DND-41 (cell line): ENCODE results near the gene SAP25.
A peak's percentile ranks its signal among the peaks of the same experiment; 100 is the strongest.

ENCODE experiments used
- ATAC-seq: fragments of 200-7000 bp; cut with Tn5 transposase; 3 replicates; pipeline ENCODE4 v1.9.1; 2021; ENCODE audit warnings: low read depth; ENCODE audit not compliant: insufficient read depth
- DNase-seq: peaks from one replicate; pipeline ENCODE4 v3.0.0-alpha.2; 2020
- H2AFZ ChIP-seq: 2 replicates; pipeline ENCODE4 v1.6.0; 2012; ENCODE audit warnings: low read depth, low read length
- H3K27ac ChIP-seq: 2 replicates; pipeline ENCODE4 v1.5.1; 2012; ENCODE audit warnings: low read length, inconsistent platforms
- H3K27me3 ChIP-seq: fragments of 200-600 bp; sonication (generic); 2 replicates; pipeline ENCODE4 v1.6.0; 2012; ENCODE audit warnings: low read length, mild to moderate bottlenecking, inconsistent platforms; ENCODE audit not compliant: insufficient read depth, poor library complexity
- H3K36me3 ChIP-seq: 2 replicates; pipeline ENCODE4 v1.5.1; 2012; ENCODE audit warnings: low read length, inconsistent platforms; ENCODE audit not compliant: insufficient read depth
- H3K4me1 ChIP-seq: 2 replicates; pipeline ENCODE4 v1.5.1; 2012; ENCODE audit warnings: mild to moderate bottlenecking, low read length; ENCODE audit not compliant: insufficient read depth
- H3K4me2 ChIP-seq: 2 replicates; pipeline ENCODE4 v1.6.0; 2012; ENCODE audit warnings: mild to moderate bottlenecking, moderate library complexity, low read length, inconsistent platforms; ENCODE audit not compliant: insufficient read depth
- H3K4me3 ChIP-seq, 2 experiments: fragments of 200-600 bp in 1 of 2; shearing (Covaris generic) in 1 of 2; 2 replicates each; pipeline ENCODE4 v1.5.1; 2012 to 2016; ENCODE audit warnings: inconsistent platforms in 2 of 2, low read length in 2 of 2, mild to moderate bottlenecking in 2 of 2, low read depth in 1 of 2, moderate library complexity in 1 of 2
- H3K79me2 ChIP-seq: 2 replicates; pipeline ENCODE4 v1.6.0; 2012; ENCODE audit warnings: low read length, inconsistent platforms; ENCODE audit not compliant: insufficient read depth
- H3K9ac ChIP-seq: 2 replicates; pipeline ENCODE4 v1.6.0; 2012; ENCODE audit warnings: low read depth, mild to moderate bottlenecking, inconsistent platforms, low read length, moderate library complexity
- H3K9me3 ChIP-seq: 2 replicates; pipeline ENCODE4 v1.5.1; 2012; ENCODE audit warnings: low read length, moderate library complexity, mild to moderate bottlenecking, inconsistent platforms; ENCODE audit not compliant: insufficient read depth, severe bottlenecking
- H4K20me1 ChIP-seq: 2 replicates; pipeline ENCODE4 v1.6.0; 2012; ENCODE audit warnings: low read length; ENCODE audit not compliant: insufficient read depth
- EZH2 ChIP-seq: IDR thresholded peaks from 3 replicates; pipeline ENCODE4 v1.6.1; 2012; ENCODE audit warnings: borderline replicate concordance, low read depth, mild to moderate bottlenecking, moderate library complexity, low read length, inconsistent platforms; ENCODE audit not compliant: severe bottlenecking
- TF ChIP-seq, protein P1 (sequence below): IDR thresholded peaks from 2 replicates; pipeline ENCODE4 v1.5.1; 2012; ENCODE audit warnings: borderline replicate concordance, low read length, moderate library complexity, mild to moderate bottlenecking; ENCODE audit not compliant: poor library complexity, severe bottlenecking; ENCODE audit errors: extremely low read depth

Gene SAP25

GRCh38 chr7:100586266-100587025 lies 12.7 kb upstream of the SAP25 start, which contains the start of gene FBXO24:
TSS of gene FBXO24 (plus strand) at chr7:100586328. CDS start at chr7:100586626, 298 bp downstream.
- Histone ChIP-seq H3K27ac (peak within 1 kb of the TSS; percentile 94), H2AFZ (peak within 1 kb of the TSS; percentile 85), H3K4me2 (peak within 1 kb of the TSS; percentile 89), H3K79me2 (peaks cover 43% of the 10 kb centered on the region), H3K9me3 (no peaks in the 10 kb centered on the region), H3K4me1 (peaks cover 41% of the 10 kb centered on the region), H3K36me3 (peaks cover 23% of the 10 kb centered on the region), H3K4me3 (peak within 1 kb of the TSS; percentile 82 to 90), H4K20me1 (peaks cover 39% of the 10 kb centered on the region), H3K9ac (peak within 1 kb of the TSS; percentile 93), H3K27me3 (no peaks in the 10 kb centered on the region)
- no peak for TF ChIP-seq EZH2
- TF ChIP-seq, protein P1, sequence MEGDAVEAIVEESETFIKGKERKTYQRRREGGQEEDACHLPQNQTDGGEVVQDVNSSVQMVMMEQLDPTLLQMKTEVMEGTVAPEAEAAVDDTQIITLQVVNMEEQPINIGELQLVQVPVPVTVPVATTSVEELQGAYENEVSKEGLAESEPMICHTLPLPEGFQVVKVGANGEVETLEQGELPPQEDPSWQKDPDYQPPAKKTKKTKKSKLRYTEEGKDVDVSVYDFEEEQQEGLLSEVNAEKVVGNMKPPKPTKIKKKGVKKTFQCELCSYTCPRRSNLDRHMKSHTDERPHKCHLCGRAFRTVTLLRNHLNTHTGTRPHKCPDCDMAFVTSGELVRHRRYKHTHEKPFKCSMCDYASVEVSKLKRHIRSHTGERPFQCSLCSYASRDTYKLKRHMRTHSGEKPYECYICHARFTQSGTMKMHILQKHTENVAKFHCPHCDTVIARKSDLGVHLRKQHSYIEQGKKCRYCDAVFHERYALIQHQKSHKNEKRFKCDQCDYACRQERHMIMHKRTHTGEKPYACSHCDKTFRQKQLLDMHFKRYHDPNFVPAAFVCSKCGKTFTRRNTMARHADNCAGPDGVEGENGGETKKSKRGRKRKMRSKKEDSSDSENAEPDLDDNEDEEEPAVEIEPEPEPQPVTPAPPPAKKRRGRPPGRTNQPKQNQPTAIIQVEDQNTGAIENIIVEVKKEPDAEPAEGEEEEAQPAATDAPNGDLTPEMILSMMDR, result no peak
- ATAC-seq (peak; percentile 86), DNase-seq (peak; percentile 100)

GRCh38 chr7:100585511-100586265 lies 12.0 kb upstream of the SAP25 start, which contains the start of gene LRCH4:
TSS of gene LRCH4 (minus strand) at chr7:100586129. CDS start at chr7:100586100, 29 bp downstream.
- no peak for ATAC-seq
- peak within 1 kb of the TSS; percentile 93 for H3K9ac ChIP-seq

DNA sequence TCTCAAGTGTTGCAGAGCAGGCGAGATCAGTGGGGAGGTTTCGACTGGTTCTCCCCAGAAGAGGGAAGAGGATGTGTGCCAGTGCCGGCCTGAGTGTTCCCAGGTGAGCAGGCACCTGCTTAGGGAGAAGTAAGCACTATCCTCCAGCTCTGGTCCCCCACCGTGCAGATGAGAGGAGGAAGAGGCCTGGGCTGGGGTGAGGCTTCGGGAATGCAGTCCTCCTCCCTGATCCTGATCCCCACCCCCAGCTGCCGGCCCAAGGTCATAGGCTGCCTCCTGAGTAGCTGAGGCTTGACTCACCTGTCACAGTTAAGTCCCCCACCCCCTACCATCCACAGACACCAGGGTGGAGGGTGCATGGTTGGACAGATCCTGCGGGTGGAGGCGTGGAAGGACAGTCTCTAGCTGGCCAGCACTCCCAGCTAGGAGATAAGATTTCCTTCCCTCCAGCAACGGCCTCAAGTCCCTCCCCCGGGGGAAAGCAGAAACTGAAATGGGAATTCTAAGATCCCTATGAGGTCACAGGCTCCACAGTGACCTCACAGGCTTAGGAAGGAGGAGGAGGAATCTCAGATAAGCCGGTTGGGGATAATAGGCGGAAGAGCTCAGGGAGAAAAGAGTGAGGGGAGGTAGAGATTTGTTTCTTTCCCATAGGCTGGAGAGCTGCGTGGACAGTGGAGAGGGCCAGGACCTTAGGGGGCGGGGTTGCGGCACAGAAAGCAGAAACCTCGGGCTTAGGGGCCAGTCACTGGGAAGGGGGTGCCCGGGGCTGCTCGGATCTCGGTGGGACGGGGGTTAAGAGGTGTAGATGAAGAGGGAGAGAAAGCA lies 11.2 kb upstream of the SAP25 start:
- DNase-seq (no peak), ATAC-seq (no peak)
- Histone ChIP-seq H3K27me3 (no peaks in the 10 kb centered on the region), H3K79me2 (peaks cover 53% of the 10 kb centered on the region), H2AFZ (no peak overlapping the region), H3K4me1 (peaks cover 41% of the 10 kb centered on the region), H3K9me3 (no peaks in the 10 kb centered on the region), H3K9ac (peak overlapping the region; percentile 93), H3K27ac (peak overlapping the region; percentile 94), H3K4me3 (peak overlapping the region; percentile 82 to 90), H4K20me1 (peaks cover 50% of the 10 kb centered on the region), H3K4me2 (peak overlapping the region; percentile 89), H3K36me3 (peaks cover 39% of the 10 kb centered on the region)
- TF ChIP-seq EZH2, result no peak
- TF ChIP-seq, protein P1, result no peak

More at GRCh38 chr7:100585511-100586265, 12.0 kb upstream of the SAP25 start, which contains the start of gene LRCH4:
- H3K4me3 ChIP-seq, result peak within 1 kb of the TSS; percentile 82 to 90
- DNase-seq, result no peak
- peaks cover 49% of the 10 kb centered on the region for H3K79me2 ChIP-seq
- H3K9me3 ChIP-seq, result no peaks in the 10 kb centered on the region
- H3K27ac ChIP-seq, result peak within 1 kb of the TSS; percentile 94
- peak within 1 kb of the TSS; percentile 89 for H3K4me2 ChIP-seq
- peaks cover 41% of the 10 kb centered on the region for H3K4me1 ChIP-seq
- H3K36me3 ChIP-seq, result peaks cover 31% of the 10 kb centered on the region
- TF ChIP-seq EZH2, result no peak
- TF ChIP-seq, protein P1, result no peak
- peak within 1 kb of the TSS; percentile 85 for H2AFZ ChIP-seq
- peaks cover 45% of the 10 kb centered on the region for H4K20me1 ChIP-seq
- no peaks in the 10 kb centered on the region for H3K27me3 ChIP-seq
